Panc1 (cell line): ENCODE results near the gene GNLY. TPM values are rescaled to one million over a fixed set of nuclear protein-coding genes. Genes with fewer than 3 reads are reported as not detected.
"Not testable (repeated sequence)": the region's sequence is repeated elsewhere in the genome, so short reads cannot be mapped to it uniquely, and the experiment has no call there.

Experiments used
- ATAC-seq: fragments of 200-7000 bp; cut with Tn5 transposase; 2 replicates; pipeline ENCODE4 v1.9.1; 2020; ENCODE audit warnings: mild to moderate bottlenecking, moderate library complexity
- BruUV-seq: library from RNA; stranded (reverse); fragments of 400-500 nt; replicated peaks from 2 replicates; lab custom pipeline; 2021; lab: Mats Ljungman, UMichigan
- CTCF ChIA-PET: fragments of 300-600 bp; sonication (Branson Sonifier 250); formaldehyde crosslinking; loops from one replicate; lab custom pipeline; 2022; ENCODE audit warnings: antibody characterized with exemption; lab: Charles Lee
- POLR2A ChIA-PET: fragments of 300-600 bp; sonication (Branson Sonifier 250); formaldehyde crosslinking; loops from one replicate; lab custom pipeline; 2022; ENCODE audit warnings: antibody characterized with exemption; lab: Charles Lee
- DNase-seq: peaks from one replicate; pipeline ENCODE4 v3.0.0-alpha.2; 2010; ENCODE audit warnings: low read depth, low spot score
- H3K27ac ChIP-seq: 2 replicates; pipeline ENCODE4 v1.5.1; 2011; ENCODE audit warnings: mild to moderate bottlenecking, low read length, inconsistent platforms
- H3K27me3 ChIP-seq: fragments of 200-500 bp; sonication (Bioruptor generic); 2 replicates; pipeline ENCODE4 v1.6.0; 2014; ENCODE audit warnings: low read length, inconsistent platforms; ENCODE audit not compliant: control insufficient read depth, insufficient read depth
- H3K36me3 ChIP-seq: fragments of 200-500 bp; sonication (Bioruptor generic); 2 replicates; pipeline ENCODE4 v1.5.1; 2014; ENCODE audit warnings: inconsistent platforms, mild to moderate bottlenecking, low read length, moderate library complexity; ENCODE audit not compliant: control insufficient read depth, insufficient read depth
- H3K4me1 ChIP-seq: 2 replicates; pipeline ENCODE4 v1.5.1; 2011; ENCODE audit warnings: inconsistent platforms, mild to moderate bottlenecking, low read length, moderate library complexity; ENCODE audit not compliant: control insufficient read depth, insufficient read depth
- H3K4me3 ChIP-seq, 2 experiments: 2 replicates each; pipeline ENCODE4 v1.5.1; 2011 to 2012; ENCODE audit warnings: low read depth in 2 of 2, low read length in 2 of 2, mild to moderate bottlenecking in 2 of 2, inconsistent platforms in 1 of 2, moderate library complexity in 1 of 2
- H3K9me3 ChIP-seq: fragments of 200-500 bp; sonication (Bioruptor generic); 2 replicates; pipeline ENCODE4 v1.5.1; 2014; ENCODE audit warnings: low read depth, mild to moderate bottlenecking, inconsistent platforms, low read length, moderate library complexity; ENCODE audit not compliant: control insufficient read depth, insufficient read depth
- POLR2AphosphoS5 ChIP-seq: IDR thresholded peaks from 2 replicates; pipeline ENCODE4 v1.6.1; 2012; ENCODE audit warnings: mild to moderate bottlenecking, low read depth, low read length, moderate library complexity
- SIN3A ChIP-seq: IDR thresholded peaks from 2 replicates; pipeline ENCODE4 v1.6.1; 2012; ENCODE audit warnings: low read depth, mild to moderate bottlenecking, low read length, moderate library complexity, borderline replicate concordance; ENCODE audit not compliant: insufficient read depth
- TCF7L2 ChIP-seq: IDR thresholded peaks from 2 replicates; pipeline ENCODE4 v1.6.1; 2011; ENCODE audit warnings: mild to moderate bottlenecking, low read depth, low read length, inconsistent platforms
- in situ Hi-C: cut with HindIII; loops from 2 replicates; pipeline ENCODE4 v1.10.0; 2016; ENCODE audit warnings: low sequenced_read_pairs, low pct_unique_long_range_greater_than_20kb
- intact Hi-C: fragments of 100-400 bp; cut with micrococcal nuclease; formaldehyde crosslinking; loops from one replicate; pipeline ENCODE4 v1.10.0; 2022; ENCODE audit not compliant: unreplicated experiment
- total RNA-seq: library from RNA; stranded (reverse); gene quantifications from one replicate; pipeline ENCODE4 v1.2.1, GENCODE V29; 2021; ENCODE audit not compliant: unreplicated experiment
- TF ChIP-seq, protein P1 (sequence below): fragments of 450-650 bp; IDR thresholded peaks from 2 replicates; pipeline ENCODE4 v1.5.1; 2017; ENCODE audit warnings: mild to moderate bottlenecking
- TF ChIP-seq, protein P2 (sequence below), 2 experiments: IDR thresholded peaks; 2 replicates each; pipeline ENCODE4 v1.6.1; 2011 to 2012; ENCODE audit warnings: low read depth in 2 of 2, control low read depth in 1 of 2, low read length in 1 of 2, mild to moderate bottlenecking in 1 of 2, moderate library complexity in 1 of 2; ENCODE audit not compliant: insufficient read depth in 1 of 2

GNLY gene
- total RNA-seq, 1 experiment from 2014 or later, result not detected

DNA sequence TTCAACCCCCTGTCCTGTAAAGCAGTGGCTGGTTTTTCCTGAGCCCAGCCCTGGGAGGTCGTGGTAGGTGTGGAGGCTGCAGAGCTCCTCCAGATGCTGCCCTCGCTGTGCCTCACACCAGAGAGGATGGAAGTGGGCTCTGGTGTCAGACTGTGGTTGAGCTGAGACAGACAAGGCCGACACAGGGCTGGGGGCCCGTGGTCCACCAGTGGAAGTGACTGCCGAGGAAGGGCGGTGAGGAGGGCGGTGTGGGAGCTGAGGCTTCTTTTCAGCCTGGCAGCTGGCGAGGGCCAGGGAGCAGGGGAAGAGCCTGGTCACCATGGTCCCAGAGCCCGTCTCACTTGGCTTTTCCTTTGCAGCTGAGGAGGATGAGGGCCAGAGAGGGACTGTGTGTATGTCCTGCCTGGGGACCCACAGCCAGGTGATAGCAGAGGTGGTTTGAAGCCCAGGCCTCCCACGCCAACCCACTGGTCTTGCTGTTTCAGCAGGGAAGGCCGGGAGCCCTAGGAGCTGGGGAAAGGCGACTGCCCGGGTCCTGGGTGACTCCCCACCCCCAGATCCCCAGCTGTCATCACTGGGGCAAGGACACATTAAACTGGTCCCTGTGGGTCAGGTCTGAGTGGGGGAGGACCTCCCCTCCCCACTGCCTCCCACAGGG lies 34.7 kb upstream of the GNLY start:
- H3K27ac ChIP-seq, result no peak overlapping the region
- BruUV-seq, result no TSS peak
- no peaks in the 10 kb centered on the region for H3K27me3 ChIP-seq
- in situ Hi-C loops, result loop anchor here (5.0 kb wide), 1 partner anchor 48 kb away; no protein-coding TSS in a partner anchor
- no peaks in the 10 kb centered on the region for H3K36me3 ChIP-seq
- intact Hi-C loops, result no loop called here
- no peaks in the 10 kb centered on the region for H3K9me3 ChIP-seq
- CTCF ChIA-PET, result interaction anchor here (0.6 to 1.1 kb wide), 3 partner anchors 20 to 289 kb away, joined by 3 to 4 read pairs (median 4); no protein-coding TSS in a partner anchor
- POLR2A ChIA-PET, result no interaction called here
- DNase-seq (no peak), ATAC-seq (no peak)
- no peaks in the 10 kb centered on the region for H3K4me1 ChIP-seq
- TF ChIP-seq POLR2AphosphoS5 (no peak), TCF7L2 (no peak), SIN3A (no peak)
- TF ChIP-seq, protein P1, sequence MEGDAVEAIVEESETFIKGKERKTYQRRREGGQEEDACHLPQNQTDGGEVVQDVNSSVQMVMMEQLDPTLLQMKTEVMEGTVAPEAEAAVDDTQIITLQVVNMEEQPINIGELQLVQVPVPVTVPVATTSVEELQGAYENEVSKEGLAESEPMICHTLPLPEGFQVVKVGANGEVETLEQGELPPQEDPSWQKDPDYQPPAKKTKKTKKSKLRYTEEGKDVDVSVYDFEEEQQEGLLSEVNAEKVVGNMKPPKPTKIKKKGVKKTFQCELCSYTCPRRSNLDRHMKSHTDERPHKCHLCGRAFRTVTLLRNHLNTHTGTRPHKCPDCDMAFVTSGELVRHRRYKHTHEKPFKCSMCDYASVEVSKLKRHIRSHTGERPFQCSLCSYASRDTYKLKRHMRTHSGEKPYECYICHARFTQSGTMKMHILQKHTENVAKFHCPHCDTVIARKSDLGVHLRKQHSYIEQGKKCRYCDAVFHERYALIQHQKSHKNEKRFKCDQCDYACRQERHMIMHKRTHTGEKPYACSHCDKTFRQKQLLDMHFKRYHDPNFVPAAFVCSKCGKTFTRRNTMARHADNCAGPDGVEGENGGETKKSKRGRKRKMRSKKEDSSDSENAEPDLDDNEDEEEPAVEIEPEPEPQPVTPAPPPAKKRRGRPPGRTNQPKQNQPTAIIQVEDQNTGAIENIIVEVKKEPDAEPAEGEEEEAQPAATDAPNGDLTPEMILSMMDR, result no peak
- TF ChIP-seq, protein P2, sequence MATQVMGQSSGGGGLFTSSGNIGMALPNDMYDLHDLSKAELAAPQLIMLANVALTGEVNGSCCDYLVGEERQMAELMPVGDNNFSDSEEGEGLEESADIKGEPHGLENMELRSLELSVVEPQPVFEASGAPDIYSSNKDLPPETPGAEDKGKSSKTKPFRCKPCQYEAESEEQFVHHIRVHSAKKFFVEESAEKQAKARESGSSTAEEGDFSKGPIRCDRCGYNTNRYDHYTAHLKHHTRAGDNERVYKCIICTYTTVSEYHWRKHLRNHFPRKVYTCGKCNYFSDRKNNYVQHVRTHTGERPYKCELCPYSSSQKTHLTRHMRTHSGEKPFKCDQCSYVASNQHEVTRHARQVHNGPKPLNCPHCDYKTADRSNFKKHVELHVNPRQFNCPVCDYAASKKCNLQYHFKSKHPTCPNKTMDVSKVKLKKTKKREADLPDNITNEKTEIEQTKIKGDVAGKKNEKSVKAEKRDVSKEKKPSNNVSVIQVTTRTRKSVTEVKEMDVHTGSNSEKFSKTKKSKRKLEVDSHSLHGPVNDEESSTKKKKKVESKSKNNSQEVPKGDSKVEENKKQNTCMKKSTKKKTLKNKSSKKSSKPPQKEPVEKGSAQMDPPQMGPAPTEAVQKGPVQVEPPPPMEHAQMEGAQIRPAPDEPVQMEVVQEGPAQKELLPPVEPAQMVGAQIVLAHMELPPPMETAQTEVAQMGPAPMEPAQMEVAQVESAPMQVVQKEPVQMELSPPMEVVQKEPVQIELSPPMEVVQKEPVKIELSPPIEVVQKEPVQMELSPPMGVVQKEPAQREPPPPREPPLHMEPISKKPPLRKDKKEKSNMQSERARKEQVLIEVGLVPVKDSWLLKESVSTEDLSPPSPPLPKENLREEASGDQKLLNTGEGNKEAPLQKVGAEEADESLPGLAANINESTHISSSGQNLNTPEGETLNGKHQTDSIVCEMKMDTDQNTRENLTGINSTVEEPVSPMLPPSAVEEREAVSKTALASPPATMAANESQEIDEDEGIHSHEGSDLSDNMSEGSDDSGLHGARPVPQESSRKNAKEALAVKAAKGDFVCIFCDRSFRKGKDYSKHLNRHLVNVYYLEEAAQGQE (IDR thresholded peaks at IDR 0.05; ENCODE audit: insufficient read depth in 1 of 2, low read depth in 2 of 2, low read length in 1 of 2), result no peak
- H3K4me3 ChIP-seq, result no peak overlapping the region

DNA sequence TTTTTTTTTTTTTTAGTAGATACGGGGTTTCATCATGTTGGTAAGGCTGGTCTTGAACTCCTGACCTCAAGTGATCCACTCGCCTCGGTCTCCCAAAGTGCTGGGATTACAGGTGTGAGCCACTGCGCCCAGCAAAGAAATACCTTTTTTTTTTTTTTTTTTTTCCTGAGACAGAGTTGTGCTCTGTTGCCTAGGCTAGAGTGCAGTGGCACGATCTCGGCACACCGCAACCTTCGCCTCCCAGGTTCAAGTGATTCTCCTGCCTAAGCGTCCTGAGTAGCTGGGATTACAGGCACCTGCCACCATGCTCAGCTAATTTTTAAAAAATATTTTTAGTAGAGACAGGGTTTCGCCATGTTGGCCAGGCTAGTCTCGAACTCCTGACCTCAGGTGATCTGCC lies 33.9 kb upstream of the GNLY start:
- POLR2A ChIA-PET, ATAC-seq, H3K27ac ChIP-seq, in situ Hi-C loops, DNase-seq, H3K4me1 ChIP-seq, H3K4me3 ChIP-seq, H3K36me3 ChIP-seq, BruUV-seq, H3K9me3 ChIP-seq, H3K27me3 ChIP-seq, intact Hi-C loops: not testable (repeated sequence)
- CTCF ChIA-PET, result interaction anchor here (0.6 kb wide), 2 partner anchors 23 to 290 kb away, joined by 3 to 4 read pairs; no protein-coding TSS in a partner anchor

DNA sequence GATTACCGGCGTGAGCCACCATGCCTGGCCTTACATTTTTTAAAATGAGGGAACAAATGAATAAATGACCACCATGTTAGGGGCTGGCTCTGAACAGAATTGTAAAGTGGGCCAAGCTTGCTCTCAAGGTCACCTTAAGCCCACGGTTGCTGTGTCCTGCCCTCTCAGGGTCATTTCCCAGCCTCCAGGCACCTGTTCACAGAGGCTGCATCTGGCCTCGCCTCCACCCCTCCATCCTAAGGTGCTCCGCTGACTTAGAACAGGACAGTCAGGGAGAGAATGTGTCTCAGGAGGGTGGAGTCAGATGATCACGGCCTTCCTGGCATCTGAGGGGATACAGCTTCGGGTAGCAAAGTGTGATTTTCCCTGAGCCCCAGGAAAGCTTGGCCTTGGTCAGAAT lies 33.4 kb upstream of the GNLY start:
- POLR2A ChIA-PET, result no interaction called here
- DNase-seq, result no peak
- no peak overlapping the region for H3K4me3 ChIP-seq
- intact Hi-C loops, result no loop called here
- BruUV-seq, result no TSS peak
- TF ChIP-seq, protein P2 (IDR thresholded peaks at IDR 0.05; ENCODE audit: insufficient read depth in 1 of 2, low read depth in 2 of 2, low read length in 1 of 2), result no peak
- no peak for TF ChIP-seq TCF7L2
- TF ChIP-seq, protein P1, result no peak
- TF ChIP-seq SIN3A, result no peak
- no peak for TF ChIP-seq POLR2AphosphoS5
- no peak overlapping the region for H3K27ac ChIP-seq
- in situ Hi-C loops, result no loop called here
- H3K36me3 ChIP-seq, result no peaks in the 10 kb centered on the region
- CTCF ChIA-PET, result no interaction called here
- no peaks in the 10 kb centered on the region for H3K27me3 ChIP-seq
- no peaks in the 10 kb centered on the region for H3K9me3 ChIP-seq
- H3K4me1 ChIP-seq, result no peaks in the 10 kb centered on the region
- no peak for ATAC-seq
